ENCODE measurements around the gene TRNT1.

GRCh38 chr3:3117651-3118050 is 9.1 kb upstream of the TRNT1 start:
- TF ChIP-seq CTCF (IDR thresholded peaks at IDR 0.05) (no peak), REST (IDR thresholded peaks at IDR 0.05; ENCODE audit: insufficient read depth in 1 of 2, low read depth in 2 of 2, low read length in 1 of 2) (no peak), POLR2AphosphoS5 (IDR thresholded peaks at IDR 0.05; ENCODE audit: low read depth, low read length) (no peak)

Measured in Panc1 (cell line).